GM19238 (cell line): ENCODE measurements around the gene CIT.
"Not testable (repeated sequence)": the region's sequence is repeated elsewhere in the genome, so short reads cannot be mapped to it uniquely, and the experiment has no call there.

Source experiments
- DNase-seq: peaks from one replicate; pipeline ENCODE4 v3.0.0; 2011; ENCODE audit warnings: low spot score; ENCODE audit not compliant: insufficient read length

The CIT gene, protein sequence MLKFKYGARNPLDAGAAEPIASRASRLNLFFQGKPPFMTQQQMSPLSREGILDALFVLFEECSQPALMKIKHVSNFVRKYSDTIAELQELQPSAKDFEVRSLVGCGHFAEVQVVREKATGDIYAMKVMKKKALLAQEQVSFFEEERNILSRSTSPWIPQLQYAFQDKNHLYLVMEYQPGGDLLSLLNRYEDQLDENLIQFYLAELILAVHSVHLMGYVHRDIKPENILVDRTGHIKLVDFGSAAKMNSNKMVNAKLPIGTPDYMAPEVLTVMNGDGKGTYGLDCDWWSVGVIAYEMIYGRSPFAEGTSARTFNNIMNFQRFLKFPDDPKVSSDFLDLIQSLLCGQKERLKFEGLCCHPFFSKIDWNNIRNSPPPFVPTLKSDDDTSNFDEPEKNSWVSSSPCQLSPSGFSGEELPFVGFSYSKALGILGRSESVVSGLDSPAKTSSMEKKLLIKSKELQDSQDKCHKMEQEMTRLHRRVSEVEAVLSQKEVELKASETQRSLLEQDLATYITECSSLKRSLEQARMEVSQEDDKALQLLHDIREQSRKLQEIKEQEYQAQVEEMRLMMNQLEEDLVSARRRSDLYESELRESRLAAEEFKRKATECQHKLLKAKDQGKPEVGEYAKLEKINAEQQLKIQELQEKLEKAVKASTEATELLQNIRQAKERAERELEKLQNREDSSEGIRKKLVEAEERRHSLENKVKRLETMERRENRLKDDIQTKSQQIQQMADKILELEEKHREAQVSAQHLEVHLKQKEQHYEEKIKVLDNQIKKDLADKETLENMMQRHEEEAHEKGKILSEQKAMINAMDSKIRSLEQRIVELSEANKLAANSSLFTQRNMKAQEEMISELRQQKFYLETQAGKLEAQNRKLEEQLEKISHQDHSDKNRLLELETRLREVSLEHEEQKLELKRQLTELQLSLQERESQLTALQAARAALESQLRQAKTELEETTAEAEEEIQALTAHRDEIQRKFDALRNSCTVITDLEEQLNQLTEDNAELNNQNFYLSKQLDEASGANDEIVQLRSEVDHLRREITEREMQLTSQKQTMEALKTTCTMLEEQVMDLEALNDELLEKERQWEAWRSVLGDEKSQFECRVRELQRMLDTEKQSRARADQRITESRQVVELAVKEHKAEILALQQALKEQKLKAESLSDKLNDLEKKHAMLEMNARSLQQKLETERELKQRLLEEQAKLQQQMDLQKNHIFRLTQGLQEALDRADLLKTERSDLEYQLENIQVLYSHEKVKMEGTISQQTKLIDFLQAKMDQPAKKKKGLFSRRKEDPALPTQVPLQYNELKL (N-terminal part only)

DNA sequence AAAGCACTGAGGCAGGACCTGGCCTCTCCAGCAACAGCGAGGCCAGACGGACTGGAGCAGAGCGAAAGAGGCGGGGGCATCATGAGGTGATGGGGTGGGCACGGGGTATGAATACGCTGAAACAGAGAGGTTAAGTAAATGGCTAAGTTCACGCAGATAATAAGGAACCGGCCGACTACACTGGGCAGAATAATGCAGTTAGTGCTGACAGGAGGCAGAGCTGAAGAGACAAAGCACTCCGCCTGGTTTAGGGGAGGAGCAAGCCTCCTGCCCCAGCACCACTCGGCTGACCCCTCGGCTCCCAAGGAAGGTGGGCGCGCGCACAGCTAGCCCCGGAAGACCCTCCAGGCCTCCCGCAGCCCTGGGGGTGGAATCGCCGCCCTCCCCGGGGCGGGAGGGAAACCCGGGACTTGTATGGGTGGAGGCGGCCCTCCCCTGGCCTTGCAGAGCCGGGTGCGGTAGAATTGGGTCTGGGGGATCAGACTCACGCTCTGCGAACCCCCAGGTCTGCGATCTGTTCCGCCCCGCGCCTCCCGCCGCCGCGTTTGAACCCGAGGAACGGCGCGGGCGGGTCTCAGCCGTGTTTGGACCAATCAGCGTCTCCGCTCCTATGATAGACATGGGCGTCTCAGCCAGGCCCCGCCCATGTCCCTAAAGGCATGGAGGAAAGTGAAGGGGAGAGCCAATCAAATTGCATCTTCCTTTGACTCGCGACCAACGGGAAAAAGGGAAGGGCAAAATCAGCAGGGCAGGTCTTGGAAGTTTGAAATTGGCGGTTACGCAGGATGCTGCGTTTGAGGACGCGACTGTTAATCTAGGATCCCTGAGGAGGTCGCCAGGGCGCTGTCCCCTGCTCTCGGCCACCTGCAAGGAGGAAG lies at the start of gene CIT:
Gene CIT (minus strand): TSS at position 560 of the 878 bp plus-strand sequence. CDS start 1,152 bp downstream, outside the sequence.
- DNase-seq, result peak; percentile 89

GRCh38 chr12:119925269-119925668 lies 48.1 kb upstream of the CIT start:
- no peak for DNase-seq

- DNase-seq, result no peak
Measured at GRCh38 chr12:119920064-119920463, 42.9 kb upstream of the CIT start.

- DNase-seq, result no peak
Measured at GRCh38 chr12:119915894-119916510, 38.9 kb upstream of the CIT start.

DNA sequence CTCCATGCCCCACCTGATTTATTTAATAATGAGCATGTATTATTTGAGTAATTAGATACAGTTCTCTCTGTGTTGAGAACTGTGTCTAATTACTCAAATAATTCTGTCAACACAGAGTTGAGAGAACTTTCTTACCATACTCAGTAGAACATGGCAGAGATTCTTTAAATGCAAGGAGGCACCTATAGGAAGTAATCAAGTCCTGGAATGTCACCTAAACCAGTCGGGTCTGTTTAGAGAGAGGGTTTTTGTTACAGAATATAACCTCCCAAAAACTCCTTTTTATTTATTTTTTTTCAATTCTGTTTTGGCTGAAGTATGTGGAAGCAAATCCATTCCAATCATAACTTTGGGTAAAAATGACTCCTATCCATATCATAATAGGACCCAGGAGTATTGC lies 37.5 kb upstream of the CIT start:
- DNase-seq, result no peak

GRCh38 chr12:119913536-119914330 lies 36.6 kb upstream of the CIT start:
- DNase-seq, result no peak

DNA sequence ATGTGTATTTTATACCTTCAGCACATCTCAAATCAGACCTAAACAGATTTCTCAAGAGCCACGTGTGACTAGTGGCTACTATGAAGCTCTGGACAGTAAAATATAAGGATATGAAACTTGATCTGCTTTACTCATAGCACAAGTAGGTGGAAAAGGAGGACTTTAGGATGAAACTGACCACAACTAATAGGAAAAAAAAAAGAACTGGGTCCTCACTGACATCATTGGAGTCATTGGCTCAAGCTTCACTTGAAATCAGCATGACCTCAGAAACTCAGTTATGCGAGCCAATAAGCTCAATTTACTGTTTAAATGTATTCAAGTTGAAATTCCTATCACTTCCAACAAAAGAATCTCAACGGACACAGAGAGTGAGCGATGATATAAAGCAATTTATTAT lies 34.1 kb upstream of the CIT start:
- no peak for DNase-seq

DNA sequence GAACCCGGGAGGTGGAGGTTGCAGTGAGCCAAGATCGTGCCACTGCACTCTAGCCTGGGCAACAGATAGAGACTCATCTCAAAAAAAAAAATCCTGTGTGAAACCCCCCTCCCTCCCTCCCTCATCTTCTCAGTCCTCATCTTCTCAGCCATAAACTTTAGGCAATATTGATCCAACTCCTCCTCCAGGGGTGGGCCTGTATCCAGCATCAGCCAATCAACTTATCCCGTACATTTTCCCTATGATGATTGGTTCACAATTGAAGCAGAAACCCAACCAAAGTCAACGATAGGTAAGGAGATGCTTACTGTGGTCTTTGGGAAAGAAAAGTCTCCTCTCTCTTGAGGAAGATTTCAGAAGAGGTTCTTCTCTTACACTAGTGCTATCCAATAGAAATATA lies 33.5 kb upstream of the CIT start:
- DNase-seq, result no peak

GRCh38 chr12:119902084-119902509 lies 25.0 kb upstream of the CIT start:
- DNase-seq, result peak; percentile 41

- no peak for DNase-seq
Measured at GRCh38 chr12:119901670-119902069, 24.6 kb upstream of the CIT start.

DNA sequence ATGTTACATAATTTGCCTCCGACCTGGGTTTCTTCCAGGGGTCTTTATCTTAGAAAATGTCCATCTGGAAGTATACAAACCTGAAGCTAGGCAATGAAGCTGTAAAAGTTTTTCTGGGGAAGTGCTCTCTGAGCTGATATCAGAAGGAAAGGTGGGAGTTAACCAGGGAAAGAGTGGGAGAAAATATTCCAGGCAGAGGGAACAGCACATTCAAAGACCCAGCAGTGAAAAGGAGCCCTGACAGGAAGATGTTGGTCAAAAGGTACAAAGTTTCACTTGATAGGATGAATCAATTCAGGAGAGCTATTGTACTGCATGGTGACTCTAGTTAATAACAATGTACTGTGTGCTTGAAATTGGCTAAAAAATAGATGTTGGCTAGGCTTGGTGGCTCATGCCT lies 17.8 kb upstream of the CIT start:
- no peak for DNase-seq

DNA sequence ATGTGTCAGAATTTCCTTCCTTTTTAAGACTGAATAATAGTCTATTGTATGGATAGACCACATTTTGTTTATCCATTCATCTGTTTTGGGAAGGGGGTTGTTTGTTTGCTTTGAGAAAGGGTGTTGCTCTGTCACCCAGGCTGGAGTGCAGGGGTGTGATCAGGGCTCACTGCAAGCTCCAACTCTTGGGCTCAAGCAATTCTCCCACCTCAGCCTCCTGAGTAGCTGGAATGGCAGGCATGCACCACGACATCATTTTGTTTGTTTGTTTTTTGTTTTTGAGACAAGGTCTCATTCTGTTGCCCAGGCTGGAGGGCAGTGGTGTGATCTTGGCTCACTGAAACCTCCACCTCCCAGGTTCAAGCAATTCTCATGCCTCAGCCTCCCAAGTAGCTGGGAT lies 15.5 kb upstream of the CIT start:
- not testable (repeated sequence) for DNase-seq

DNA sequence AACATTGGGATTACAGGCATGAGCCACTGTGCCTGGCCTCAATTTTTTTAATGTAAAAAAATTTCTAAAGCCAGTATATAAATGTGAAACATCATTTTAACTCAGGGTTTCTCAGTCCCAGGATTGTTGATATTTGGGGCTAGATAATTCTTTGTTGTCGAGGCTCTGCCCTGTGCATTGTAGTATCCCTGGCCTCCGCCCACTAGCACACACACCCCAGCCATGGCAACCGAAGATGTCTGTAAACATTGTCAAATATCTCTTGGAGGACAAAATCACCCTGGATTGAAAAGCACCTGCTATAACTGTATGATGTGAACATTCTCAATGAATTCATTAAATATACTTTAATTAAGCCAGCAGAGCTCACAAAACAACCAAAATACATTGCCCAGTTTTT lies 8.4 kb upstream of the CIT start:
- no peak for DNase-seq

GRCh38 chr12:119883791-119884190 lies 6.7 kb upstream of the CIT start:
- not testable (repeated sequence) for DNase-seq

DNA sequence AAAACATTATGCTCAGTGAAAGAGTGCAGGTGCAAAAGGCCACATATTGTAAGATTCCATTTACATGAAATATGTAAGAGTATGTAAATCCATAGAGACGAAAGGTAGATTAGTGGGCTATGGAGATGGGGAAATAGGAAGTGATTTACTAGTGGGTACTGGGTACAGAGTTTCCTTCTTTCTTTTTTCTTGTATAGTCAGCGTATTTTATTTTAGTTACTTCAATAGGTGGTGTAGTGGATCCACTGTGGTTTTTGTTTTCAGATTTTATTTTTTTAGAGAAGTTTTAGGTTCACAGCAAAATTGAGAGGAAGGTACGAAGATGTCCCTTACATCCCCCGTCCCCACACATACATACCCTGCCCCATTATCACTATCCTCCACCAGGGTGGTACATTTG lies 6.1 kb upstream of the CIT start:
- no peak for DNase-seq

GRCh38 chr12:119877639-119877948 lies 474 bp upstream of the CIT start:
- DNase-seq, result no peak

DNA sequence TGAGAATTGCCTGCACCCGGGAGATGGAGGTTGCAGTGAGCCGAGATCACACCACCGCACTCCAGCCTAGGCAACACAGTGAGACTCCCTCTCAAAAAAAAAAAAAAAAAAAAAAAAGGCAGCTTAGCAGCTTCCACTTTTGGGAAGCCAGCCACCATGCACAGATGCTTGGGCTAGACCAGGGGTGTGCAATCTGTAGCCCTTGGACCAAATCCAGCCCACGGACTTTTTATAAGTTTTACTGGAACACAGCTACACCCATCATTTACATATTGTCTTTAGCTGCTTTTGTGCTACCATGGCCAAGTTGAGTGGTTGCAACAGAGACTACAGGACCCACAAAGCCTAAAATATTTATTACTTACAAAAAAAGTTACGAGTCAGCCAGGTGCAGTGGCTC lies 6.7 kb downstream of the CIT start:
- no peak for DNase-seq

DNA sequence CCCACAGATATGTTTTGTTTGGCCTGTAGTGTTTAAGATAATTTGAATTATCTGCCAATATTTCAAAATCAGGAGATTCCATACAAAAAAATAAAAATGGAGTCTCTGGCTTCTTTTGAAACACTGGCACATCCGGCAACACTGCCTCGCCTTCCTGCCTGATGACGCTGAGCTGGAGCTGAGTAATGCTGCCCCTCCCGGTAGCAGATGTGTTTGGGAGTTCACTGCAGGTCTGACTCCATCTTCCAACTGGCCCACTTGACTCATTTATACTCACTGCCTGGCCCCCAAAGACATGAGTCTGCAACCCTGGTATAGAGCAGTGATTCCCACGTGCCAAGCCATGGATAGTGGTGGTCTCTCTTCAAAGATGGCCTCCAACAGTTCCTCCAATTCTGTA lies 7.4 kb downstream of the CIT start:
- no peak for DNase-seq

GRCh38 chr12:119868992-119869391 lies 8.1 kb downstream of the CIT start:
- no peak for DNase-seq
